ENCODE data around the gene PKN2. TPM values are rescaled to one million over a fixed set of nuclear protein-coding genes. Genes with fewer than 3 reads are reported as not detected.

Gene PKN2
- polyA plus RNA-seq = 10 to 100 TPM in 2 of 3 donors, 1 to 10 TPM in 1; 7.7 to 16.2 (median 14.0) TPM

GRCh38 chr1:88683541-88684481 is at the start of gene PKN2:
TSS of gene PKN2 (plus strand) at chr1:88684273. CDS start at chr1:88684581, 308 bp downstream.
- peak within 1 kb of the TSS; percentile 72 for H3K27ac ChIP-seq (ENCODE audit: low read depth, low read length)
- WGBS, 3 donors = 0 to 1% (median 1%) methylated on average over 61 to 66 of the region's 66 CpGs

- no peak overlapping the region for H3K27ac ChIP-seq (ENCODE audit: low read depth, low read length)
- 73 to 86% (median 79%) methylated on average over 1 of the region's 1 CpG for WGBS, 3 donors
Measured at GRCh38 chr1:88634538-88634937, 49.5 kb upstream of the PKN2 start.

DNA sequence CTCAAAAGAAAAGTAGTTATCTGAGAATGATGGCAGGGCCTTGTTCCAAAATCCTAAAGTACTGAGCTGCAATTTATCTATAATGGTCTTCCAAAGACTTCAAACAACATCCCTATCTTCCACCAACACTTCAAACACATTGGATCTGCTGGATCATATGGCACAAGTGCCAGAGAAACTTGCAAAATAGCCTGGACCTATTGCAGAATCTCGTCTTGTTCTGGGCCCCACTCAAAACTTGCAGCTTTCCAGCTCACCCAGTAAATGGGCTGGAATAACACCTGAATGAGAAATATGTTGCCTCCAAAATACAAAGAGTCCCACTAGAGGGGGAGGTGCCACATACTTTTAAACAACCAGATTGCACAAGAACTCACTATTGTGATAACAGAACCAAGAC is 44.0 kb upstream of the PKN2 start:
- H3K27ac ChIP-seq (ENCODE audit: low read depth, low read length) = no peak overlapping the region
- 72 to 86% (median 81%) methylated on average over 1 of the region's 1 CpG for WGBS, 3 donors

- no peak overlapping the region for H3K27ac ChIP-seq (ENCODE audit: low read depth, low read length)
Measured at GRCh38 chr1:88645886-88646285, 38.2 kb upstream of the PKN2 start.

DNA sequence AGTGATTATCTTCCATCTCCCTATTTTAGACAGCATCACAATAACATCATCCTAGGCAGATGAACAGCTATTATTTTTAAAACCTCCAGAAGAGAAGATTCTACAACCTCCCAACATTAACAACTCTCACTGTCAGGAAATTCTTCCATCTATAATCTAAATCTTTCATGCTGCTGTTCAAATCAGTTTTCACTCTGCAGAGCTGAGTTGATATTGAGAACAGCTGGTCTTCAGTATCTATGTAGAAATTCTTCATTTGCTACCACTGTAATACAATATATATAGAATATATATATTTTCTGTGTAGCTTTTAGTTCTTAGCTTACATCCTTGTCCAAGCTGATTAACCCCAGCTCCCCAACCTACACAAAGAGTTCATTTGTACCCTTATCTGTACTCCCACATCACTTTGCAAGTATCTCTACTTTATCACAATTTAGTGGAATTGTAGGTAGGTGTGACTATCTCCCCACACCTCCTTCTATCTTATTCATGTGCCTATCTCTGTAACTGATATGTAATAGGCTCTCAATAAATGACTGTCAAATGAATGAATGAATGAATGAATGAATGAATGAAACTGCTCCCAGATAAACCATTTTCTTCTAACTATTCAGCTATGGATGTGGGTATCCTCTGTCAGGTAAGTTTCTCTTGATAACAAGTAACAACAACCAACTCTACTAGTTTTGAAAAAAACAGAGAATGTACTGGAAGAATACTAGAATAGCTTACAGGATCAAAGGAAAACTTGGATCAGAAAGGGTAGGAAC is 37.4 kb upstream of the PKN2 start:
- no peak overlapping the region for H3K27ac ChIP-seq (ENCODE audit: low read depth, low read length)

GRCh38 chr1:88647249-88647645 is 36.8 kb upstream of the PKN2 start:
- WGBS, 3 donors = 63 to 74% (median 70%) methylated on average over 3 of the region's 3 CpGs
- no peak overlapping the region for H3K27ac ChIP-seq (ENCODE audit: low read depth, low read length)

DNA sequence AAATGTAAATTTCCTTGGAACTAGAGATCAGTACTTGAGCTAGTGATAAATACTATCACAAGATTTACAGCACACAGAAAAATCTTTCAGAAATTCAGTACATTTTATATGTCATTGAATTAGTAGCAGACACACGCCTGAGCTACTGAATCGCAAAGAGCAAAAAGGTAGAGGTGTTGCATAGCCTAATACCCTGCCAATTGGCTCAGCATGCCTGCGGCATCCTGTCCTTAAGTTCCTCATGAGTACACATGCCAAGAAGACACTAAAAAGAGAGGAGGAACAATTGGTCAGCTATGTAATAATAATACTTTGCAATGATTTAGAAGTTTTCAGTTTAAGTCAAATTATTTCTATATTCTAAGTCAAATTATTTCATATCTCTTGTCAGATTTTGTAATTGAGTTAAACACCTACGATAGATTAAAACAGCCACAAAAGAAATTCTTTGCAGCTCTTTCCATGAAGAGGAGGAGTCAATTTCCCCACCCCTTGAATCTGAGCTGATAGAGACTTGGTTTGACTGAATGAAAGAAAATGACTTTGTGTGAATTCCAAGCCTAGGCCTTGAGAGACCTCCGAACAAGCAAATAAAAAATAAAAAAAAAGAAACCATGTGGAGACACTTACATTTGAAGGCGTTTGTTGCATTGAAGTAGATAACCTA is 36.2 kb upstream of the PKN2 start:
- 81 to 87% (median 86%) methylated on average over 6 of the region's 6 CpGs for WGBS, 3 donors
- no peak overlapping the region for H3K27ac ChIP-seq (ENCODE audit: low read depth, low read length)

- WGBS, 3 donors = 52 to 62% (median 62%) methylated on average over 2 of the region's 2 CpGs
- no peak overlapping the region for H3K27ac ChIP-seq (ENCODE audit: low read depth, low read length)
Measured at GRCh38 chr1:88648706-88649105, 35.4 kb upstream of the PKN2 start.

DNA sequence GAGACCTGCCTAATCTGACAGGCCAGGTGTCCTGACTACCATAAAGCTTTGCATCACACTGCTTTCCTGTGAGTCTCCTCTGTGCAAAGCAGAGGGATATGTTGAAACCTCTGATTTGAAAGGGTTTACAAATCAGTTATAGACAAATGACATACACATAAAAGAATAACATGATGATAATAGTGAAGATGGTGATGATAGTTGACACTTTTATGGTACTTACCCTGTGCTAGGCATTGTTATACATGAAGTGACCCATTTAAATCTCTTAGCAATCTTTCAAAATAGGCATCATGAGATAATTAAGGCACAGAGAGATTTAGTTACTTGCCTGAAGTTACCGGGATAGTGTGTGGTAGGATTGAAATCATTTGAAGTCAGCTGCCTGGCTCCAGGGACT is 34.1 kb upstream of the PKN2 start:
- WGBS, 3 donors = 70 to 93% (median 84%) methylated on average over 1 of the region's 1 CpG
- H3K27ac ChIP-seq (ENCODE audit: low read depth, low read length) = no peak overlapping the region

- H3K27ac ChIP-seq (ENCODE audit: low read depth, low read length) = no peak overlapping the region
- 71 to 79% (median 77%) methylated on average over 6 of the region's 6 CpGs for WGBS, 3 donors
Measured at GRCh38 chr1:88650676-88651418, 33.2 kb upstream of the PKN2 start.

DNA sequence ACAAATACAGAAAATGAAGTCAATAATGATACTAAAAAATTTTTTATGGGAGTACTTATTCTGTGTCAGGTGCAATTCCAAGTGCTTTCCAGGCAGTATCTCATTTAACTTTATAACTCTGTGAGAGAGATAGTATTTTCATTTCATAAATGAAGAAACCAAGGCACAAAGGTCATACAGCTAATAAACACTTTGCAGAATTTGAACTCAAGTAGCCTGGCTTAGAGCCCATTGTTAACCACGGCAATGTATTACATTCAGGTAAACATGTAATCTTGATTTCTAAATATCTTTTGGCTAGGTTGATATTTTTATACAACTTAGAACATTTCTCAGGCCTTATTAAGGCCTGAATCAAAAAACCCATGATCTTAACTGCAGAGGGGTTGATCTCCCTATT is 28.9 kb upstream of the PKN2 start:
- no peak overlapping the region for H3K27ac ChIP-seq (ENCODE audit: low read depth, low read length)
- WGBS, 3 donors = 4 to 39% (median 34%) methylated on average over 1 of the region's 1 CpG

- 8 to 10% (median 10%) methylated on average over 3 of the region's 3 CpGs for WGBS, 3 donors
Measured at GRCh38 chr1:88655685-88656299, 28.3 kb upstream of the PKN2 start.

DNA sequence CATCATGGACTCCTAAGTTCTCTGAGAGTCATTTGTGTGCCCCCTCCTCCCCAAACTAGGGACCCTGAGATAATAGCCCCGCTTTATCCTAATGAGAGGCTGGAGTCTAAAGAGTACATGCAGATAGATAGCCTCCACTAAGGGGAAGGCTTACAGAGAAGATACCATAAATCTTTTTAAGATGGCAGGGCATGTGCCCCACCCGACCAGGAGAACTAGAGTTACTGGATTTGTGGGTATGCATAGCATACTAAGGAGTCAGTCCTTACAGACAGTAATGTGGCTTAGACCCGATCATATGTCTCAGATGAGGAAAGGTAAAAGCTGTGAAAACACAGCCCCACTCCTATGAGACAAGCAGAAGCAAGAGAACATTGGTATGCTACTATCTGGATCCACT is 25.7 kb upstream of the PKN2 start:
- no peak overlapping the region for H3K27ac ChIP-seq (ENCODE audit: low read depth, low read length)
- 75 to 78% (median 77%) methylated on average over 3 of the region's 3 CpGs for WGBS, 3 donors

More at GRCh38 chr1:88655685-88656299, 28.3 kb upstream of the PKN2 start:
- H3K27ac ChIP-seq (ENCODE audit: low read depth, low read length) = no peak overlapping the region

DNA sequence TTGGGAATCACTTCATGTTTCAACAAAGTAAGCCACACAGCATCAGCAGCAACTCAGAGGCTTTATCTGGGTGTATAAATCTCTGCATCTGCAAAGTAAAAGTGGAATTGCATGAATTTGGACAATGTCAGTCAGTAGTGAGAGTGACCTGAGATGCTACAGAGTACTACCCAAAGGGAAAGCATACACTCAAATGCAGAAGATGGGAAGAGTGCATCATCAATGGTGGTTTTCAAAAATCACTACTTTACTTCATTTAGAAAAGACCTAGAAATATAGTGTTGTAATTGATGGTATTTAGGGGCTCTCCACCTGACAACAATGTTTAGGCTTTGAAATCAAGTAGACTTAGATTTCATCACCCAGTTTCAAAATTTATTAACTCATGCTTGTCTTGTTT is 24.5 kb upstream of the PKN2 start:
- no peak overlapping the region for H3K27ac ChIP-seq (ENCODE audit: low read depth, low read length)

GRCh38 chr1:88661188-88661587 is 22.9 kb upstream of the PKN2 start:
- no peak overlapping the region for H3K27ac ChIP-seq (ENCODE audit: low read depth, low read length)
- 51 to 70% (median 53%) methylated on average over 4 of the region's 4 CpGs for WGBS, 3 donors

DNA sequence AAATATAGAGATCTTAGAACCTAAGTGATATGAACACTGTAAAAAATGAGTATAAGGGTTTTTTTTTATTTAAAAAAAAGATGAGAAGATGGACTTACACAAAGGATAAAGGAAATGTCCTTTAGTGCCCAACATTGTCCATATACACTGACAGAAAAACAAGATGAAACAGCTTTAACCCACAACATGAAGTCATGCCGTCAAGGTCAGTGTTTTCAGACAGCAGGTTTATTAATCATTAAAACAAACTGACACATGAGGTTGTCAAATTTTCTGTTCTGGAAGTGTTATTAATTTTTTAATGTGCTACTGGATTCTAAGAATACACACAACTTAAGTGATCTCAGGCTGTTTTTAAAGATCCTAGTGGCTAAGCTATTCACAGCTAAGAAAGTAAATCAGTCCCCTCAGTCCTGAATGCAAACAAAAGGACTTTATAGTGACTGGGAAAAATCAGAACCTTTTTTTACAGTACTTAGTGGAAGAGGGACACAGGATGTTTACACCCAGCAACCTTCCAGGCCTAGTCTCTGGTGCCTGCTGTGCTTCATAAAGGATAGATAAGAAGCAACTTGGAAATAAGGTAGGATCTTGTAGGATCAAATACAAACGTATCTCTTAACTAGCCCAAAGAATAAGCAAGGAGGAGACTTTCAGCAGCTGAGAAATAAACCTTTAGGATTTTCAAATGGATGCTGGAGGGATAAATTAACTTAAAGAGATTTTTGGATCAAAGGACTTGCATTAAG is 21.9 kb upstream of the PKN2 start:
- 15 to 49% (median 40%) methylated on average over 2 of the region's 2 CpGs for WGBS, 3 donors
- H3K27ac ChIP-seq (ENCODE audit: low read depth, low read length) = no peak overlapping the region

- 45 to 72% (median 53%) methylated on average over 2 of the region's 2 CpGs for WGBS, 3 donors
- no peak overlapping the region for H3K27ac ChIP-seq (ENCODE audit: low read depth, low read length)
Measured at GRCh38 chr1:88662723-88663122, 21.4 kb upstream of the PKN2 start.
